Measurements from ENCODE around the gene TAF12. TPM values are rescaled to one million over a fixed set of nuclear protein-coding genes. Genes with fewer than 3 reads are reported as not detected.
"Not testable (repeated sequence)": the region's sequence is repeated elsewhere in the genome, so short reads cannot be mapped to it uniquely, and the experiment has no call there.

TAF12 gene
- polyA plus RNA-seq, 1 of the 3 experiments (the other 2 are of a cell fraction), result 34.9 TPM

DNA sequence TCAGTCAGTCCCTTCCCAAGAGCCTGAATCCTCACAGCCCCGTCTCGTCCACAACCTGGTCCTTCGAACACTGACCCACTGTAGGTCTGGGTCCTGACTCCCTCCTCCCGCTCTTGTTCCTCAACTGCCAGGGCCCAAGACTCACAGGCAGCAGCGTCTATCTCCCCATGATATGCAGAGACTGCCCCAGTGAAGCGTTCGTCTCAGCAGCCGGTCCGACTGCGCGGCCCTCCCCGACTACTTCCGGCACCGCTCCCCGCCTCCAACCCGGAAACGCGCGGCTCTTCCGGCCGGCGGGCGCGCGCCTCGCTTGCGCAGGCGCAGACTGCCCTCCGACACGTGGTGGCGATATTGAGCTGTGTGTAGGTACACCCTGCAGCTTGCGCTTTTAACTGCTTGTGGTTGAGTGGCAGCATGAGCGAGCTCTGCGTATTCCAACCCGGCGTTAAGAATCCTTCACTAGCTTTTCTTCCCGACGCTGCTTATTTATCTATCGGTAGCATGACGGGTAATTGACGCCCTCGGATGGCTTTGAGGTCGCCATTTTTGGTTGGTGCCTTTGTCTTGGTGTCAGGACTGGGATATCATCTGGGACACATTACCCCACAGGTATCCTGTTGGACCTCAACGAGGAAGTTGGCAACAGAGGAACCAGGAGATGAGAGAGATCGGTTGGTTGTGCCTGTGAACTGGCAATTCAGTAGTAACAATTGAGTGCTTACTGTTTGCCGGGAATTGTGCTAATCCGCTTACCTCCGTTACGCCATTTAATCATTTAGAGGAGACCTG is at the start of gene TAF12 (continued):
- TF ChIP-seq, protein P1, sequence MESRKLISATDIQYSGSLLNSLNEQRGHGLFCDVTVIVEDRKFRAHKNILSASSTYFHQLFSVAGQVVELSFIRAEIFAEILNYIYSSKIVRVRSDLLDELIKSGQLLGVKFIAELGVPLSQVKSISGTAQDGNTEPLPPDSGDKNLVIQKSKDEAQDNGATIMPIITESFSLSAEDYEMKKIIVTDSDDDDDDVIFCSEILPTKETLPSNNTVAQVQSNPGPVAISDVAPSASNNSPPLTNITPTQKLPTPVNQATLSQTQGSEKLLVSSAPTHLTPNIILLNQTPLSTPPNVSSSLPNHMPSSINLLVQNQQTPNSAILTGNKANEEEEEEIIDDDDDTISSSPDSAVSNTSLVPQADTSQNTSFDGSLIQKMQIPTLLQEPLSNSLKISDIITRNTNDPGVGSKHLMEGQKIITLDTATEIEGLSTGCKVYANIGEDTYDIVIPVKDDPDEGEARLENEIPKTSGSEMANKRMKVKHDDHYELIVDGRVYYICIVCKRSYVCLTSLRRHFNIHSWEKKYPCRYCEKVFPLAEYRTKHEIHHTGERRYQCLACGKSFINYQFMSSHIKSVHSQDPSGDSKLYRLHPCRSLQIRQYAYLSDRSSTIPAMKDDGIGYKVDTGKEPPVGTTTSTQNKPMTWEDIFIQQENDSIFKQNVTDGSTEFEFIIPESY (IDR thresholded peaks at IDR 0.05; ENCODE audit: borderline replicate concordance, low read depth), result no peak
- TF ChIP-seq RXRA (IDR thresholded peaks at IDR 0.05; ENCODE audit: borderline replicate concordance, low read depth), result no peak
- peak; percentile 36 for TF ChIP-seq CTCF (IDR thresholded peaks at IDR 0.05)
- no peak for TF ChIP-seq FOXJ3 (CRISPR knock-in tag; IDR thresholded peaks at IDR 0.05)
- TF ChIP-seq TEAD4 (IDR thresholded peaks at IDR 0.05; ENCODE audit: borderline replicate concordance, insufficient read depth), result no peak
- peak; percentile 70 for TF ChIP-seq YY1 (IDR thresholded peaks at IDR 0.05; ENCODE audit: low read depth)
- TF ChIP-seq CHD2 (IDR thresholded peaks at IDR 0.05; ENCODE audit: low read length, partially characterized antibody), result peak; percentile 61
- TF ChIP-seq EP300 (IDR thresholded peaks at IDR 0.05; ENCODE audit: borderline replicate concordance in 1 of 2, low read depth in 1 of 2, low read length in 1 of 2), result peak in 1 of 2 experiments; percentile 14; a peak in 1 of 4 replicates

GRCh38 chr1:28691627-28692026 is 48.8 kb upstream of the TAF12 start:
- H2AFZ ChIP-seq (ENCODE audit: low read depth); POLR2A ChIA-PET: not testable (repeated sequence)

GRCh38 chr1:28684937-28685336 is 42.1 kb upstream of the TAF12 start:
- H3K27ac ChIP-seq (ENCODE audit: low read depth in 2 of 2, low read length in 1 of 2), result no peak overlapping the region
- peaks cover 4% of the 10 kb centered on the region for H3F3A ChIP-seq (replicated peaks; ENCODE audit: insufficient read depth)
- WGBS (ENCODE audit: low lambda C conversion rate), result 80% methylated on average over 4 of the region's 4 CpGs
- no peak overlapping the region for H2AFZ ChIP-seq (ENCODE audit: low read depth)
- H3K9me2 ChIP-seq, result no peaks in the 10 kb centered on the region
- H3K36me3 ChIP-seq (replicated peaks in 1 of 2; ENCODE audit: control insufficient read depth in 1 of 2, insufficient read depth in 2 of 2, low read length in 1 of 2), result peaks cover 2 to 3% of the 10 kb centered on the region in 2 experiments
- CTCF ChIA-PET, result interaction anchor here (1.2 to 1.5 kb wide), 2 partner anchors 45 to 52 kb away, joined by 3 to 4 read pairs; partner anchors contain the start of gene YTHDF2
- no peak overlapping the region for H3K4me2 ChIP-seq
- no peak overlapping the region for H3K4me3 ChIP-seq (ENCODE audit: low read depth in 2 of 2, low read length in 1 of 2)
- no peak for DNase-seq
- no peaks in the 10 kb centered on the region for H3K4me1 ChIP-seq (ENCODE audit: control insufficient read depth in 1 of 2, insufficient read depth in 2 of 2, low read depth in 1 of 2, low read length in 1 of 2)
- no peaks in the 10 kb centered on the region for H4K20me1 ChIP-seq (ENCODE audit: insufficient read depth)
- H3K9ac ChIP-seq, result no peak overlapping the region
- no peaks in the 10 kb centered on the region for H3K9me3 ChIP-seq
- H3K79me2 ChIP-seq (ENCODE audit: insufficient read depth), result no peaks in the 10 kb centered on the region
- POLR2A ChIA-PET, result interaction anchor here (1.0 kb wide), 1 partner anchor 11 kb away, joined by 3 read pairs; no protein-coding TSS in a partner anchor
- no peaks in the 10 kb centered on the region for H3K27me3 ChIP-seq (ENCODE audit: insufficient read depth)
- no peak for TF ChIP-seq GABPA (IDR thresholded peaks at IDR 0.05; ENCODE audit: low read depth)
- no peak for TF ChIP-seq JUND (IDR thresholded peaks at IDR 0.05)
- no peak for TF ChIP-seq PBX3 (IDR thresholded peaks at IDR 0.05)

More at GRCh38 chr1:28691627-28692026, 48.8 kb upstream of the TAF12 start:
- H3K27me3 ChIP-seq (ENCODE audit: insufficient read depth); H3K27ac ChIP-seq (ENCODE audit: low read depth in 2 of 2, low read length in 1 of 2); CTCF ChIA-PET; H3K9me3 ChIP-seq; H3K79me2 ChIP-seq (ENCODE audit: insufficient read depth); H3F3A ChIP-seq (replicated peaks; ENCODE audit: insufficient read depth); H3K9ac ChIP-seq; H3K4me1 ChIP-seq (ENCODE audit: control insufficient read depth in 1 of 2, insufficient read depth in 2 of 2, low read depth in 1 of 2, low read length in 1 of 2); H3K4me2 ChIP-seq; H3K9me2 ChIP-seq; H4K20me1 ChIP-seq (ENCODE audit: insufficient read depth); DNase-seq; H3K4me3 ChIP-seq (ENCODE audit: low read depth in 2 of 2, low read length in 1 of 2): not testable (repeated sequence)
- H3K36me3 ChIP-seq (replicated peaks in 1 of 2; ENCODE audit: control insufficient read depth in 1 of 2, insufficient read depth in 2 of 2, low read length in 1 of 2), result peaks cover 5 to 18% of the 10 kb centered on the region in 2 experiments
- 95% methylated on average over 1 of the region's 1 CpG for WGBS (ENCODE audit: low lambda C conversion rate)

All from SK-N-SH (cell line).